Immature natural killer cell (primary cell): Measurements from ENCODE around the gene CREBBP. TPM values are rescaled to one million over a fixed set of nuclear protein-coding genes. Genes with fewer than 3 reads are reported as not detected.
A peak's percentile ranks its signal among the peaks of the same experiment; 100 is the strongest.
"Not testable (repeated sequence)": the region's sequence is repeated elsewhere in the genome, so short reads cannot be mapped to it uniquely, and the experiment has no call there.

Experiments used
- DNase-seq, 3 donors: peaks; one replicate each; pipeline ENCODE4 v3.0.0; 2022; ENCODE audit warnings: mixed read lengths in 1 of 3
- H3K27ac Mint-ChIP-seq, 6 donors: one replicate each; pipeline ENCODE4 v1.8.0; 2020; ENCODE audit warnings: mixed read lengths in 6 of 6, mild to moderate bottlenecking in 5 of 6, inconsistent platforms in 4 of 6, moderate library complexity in 3 of 6
- H3K27me3 Mint-ChIP-seq, 3 donors: one replicate each; pipeline ENCODE4 v1.8.0; 2020 to 2021; ENCODE audit warnings: low read depth in 3 of 3, mild to moderate bottlenecking in 3 of 3, mixed read lengths in 3 of 3, moderate library complexity in 3 of 3, inconsistent platforms in 1 of 3
- H3K36me3 Mint-ChIP-seq, 3 donors: one replicate each; pipeline ENCODE4 v1.8.0; 2020; ENCODE audit warnings: mixed read lengths in 3 of 3, inconsistent platforms in 2 of 3, mild to moderate bottlenecking in 2 of 3
- H3K4me1 Mint-ChIP-seq, 2 donors: one replicate each; pipeline ENCODE4 v1.8.0; 2020; ENCODE audit warnings: inconsistent platforms in 2 of 2, mild to moderate bottlenecking in 2 of 2, mixed read lengths in 2 of 2, moderate library complexity in 1 of 2
- H3K4me3 Mint-ChIP-seq, 5 donors: one replicate each; pipeline ENCODE4 v1.8.0; 2020; ENCODE audit warnings: mild to moderate bottlenecking in 5 of 5, mixed read lengths in 5 of 5, inconsistent platforms in 3 of 5, moderate library complexity in 3 of 5
- H3K9me3 Mint-ChIP-seq, 6 donors: one replicate each; pipeline ENCODE4 v1.8.0; 2020; ENCODE audit warnings: mild to moderate bottlenecking in 6 of 6, mixed read lengths in 6 of 6, inconsistent platforms in 4 of 6, moderate library complexity in 3 of 6
- polyA plus RNA-seq, 3 donors: library from polyadenylated mRNA; unstranded; fragments of 300-500 nt; fragmentation: Illumina TruSeq; gene quantifications; one replicate each; pipeline ENCODE4 v1.2.3, GENCODE V29; 2021

Gene CREBBP
- polyA plus RNA-seq, 3 donors from 2014 or later = 0.27 to 23.8 (median 3.9) TPM

DNA sequence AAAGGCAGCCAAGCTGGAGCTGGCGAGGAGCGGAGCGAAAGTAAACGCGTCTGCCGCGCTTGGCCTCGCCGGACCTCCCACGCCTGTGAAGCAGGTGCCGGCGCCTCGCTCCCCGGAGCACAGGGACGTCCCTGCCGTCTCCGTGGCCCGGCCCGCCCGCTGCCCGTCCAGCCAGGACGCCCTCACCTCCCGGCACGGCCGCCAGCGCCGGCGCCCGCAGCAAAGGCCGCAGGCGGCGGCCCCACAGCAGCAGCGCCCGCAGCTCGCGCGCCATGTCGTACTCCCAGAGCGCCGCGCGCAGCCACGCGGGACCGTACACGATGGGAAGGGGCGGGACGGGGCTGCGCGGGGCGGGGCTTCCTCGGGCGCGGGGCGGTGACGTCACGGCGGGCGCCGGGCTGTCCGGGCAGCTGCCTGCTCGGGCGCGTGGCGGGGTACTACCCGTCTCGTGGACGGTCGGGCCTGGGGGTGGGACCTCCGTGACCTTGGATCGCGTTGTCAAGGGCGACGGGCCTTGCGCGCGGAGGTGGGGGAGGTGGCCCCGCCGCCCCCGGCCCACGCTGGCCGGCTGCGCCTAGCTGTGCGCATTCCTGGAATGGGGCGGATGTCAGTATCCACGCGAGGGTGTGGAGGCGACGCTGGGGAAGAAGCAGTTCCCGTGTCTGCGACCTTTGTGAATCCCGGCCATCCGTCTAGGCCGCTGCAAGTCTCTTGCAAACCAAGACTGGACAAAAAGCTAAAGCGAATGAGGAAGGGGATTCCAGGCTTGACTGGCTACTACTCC is 163.1 kb downstream of the CREBBP start, which contains the start of gene TRAP1:
TRAP1 (minus strand) TSS at position 290 of the 784 bp plus-strand sequence; CDS start at position 274, 16 bp downstream.
- Mint-ChIP-seq H3K9me3 (no peaks in the 10 kb centered on the region), H3K4me3 (peak within 1 kb of the TSS; percentile 81 to 90 (median 88)), H3K36me3 (peaks cover 0 to 2% (median 0%) of the 10 kb centered on the region in 3 donors), H3K27ac (peak within 1 kb of the TSS; percentile 62 to 90 (median 84)), H3K27me3 (peaks cover 0 to 4% (median 2%) of the 10 kb centered on the region in 3 donors), H3K4me1 (peaks cover 20 to 22% of the 10 kb centered on the region in 2 donors)
- peak; percentile 87 to 90 (median 88) for DNase-seq

- H3K27ac Mint-ChIP-seq = peak overlapping the region; percentile 57 to 90 (median 74)
- H3K4me3 Mint-ChIP-seq = peak overlapping the region; percentile 81 to 90 (median 88)
- peaks cover 20 to 22% of the 10 kb centered on the region in 2 donors for H3K4me1 Mint-ChIP-seq
Observed at GRCh38 chr16:3716831-3717234, 163.7 kb downstream of the CREBBP start.

DNA sequence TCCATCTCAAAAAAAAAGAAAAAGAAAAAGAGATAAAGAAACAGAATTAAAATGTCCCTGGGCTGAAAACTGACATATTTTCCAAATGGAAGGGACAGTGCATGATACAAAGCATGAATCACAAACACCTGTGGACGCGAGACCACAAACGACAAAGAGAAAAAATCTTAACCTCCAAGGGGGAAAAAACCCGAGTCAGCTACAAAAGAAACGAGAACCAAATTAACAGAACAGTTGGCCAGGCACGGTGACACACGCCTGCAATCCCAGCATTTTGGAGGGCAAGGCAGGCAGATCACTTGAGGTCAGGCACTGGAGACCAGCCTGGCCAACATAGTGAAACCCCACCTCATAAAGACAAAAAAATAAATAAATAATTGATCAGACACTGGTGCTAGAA is 165.1 kb downstream of the CREBBP start:
- Mint-ChIP-seq H3K27me3 (peaks cover 0 to 4% (median 2%) of the 10 kb centered on the region in 3 donors), H3K36me3 (peaks cover 0 to 2% (median 0%) of the 10 kb centered on the region in 3 donors), H3K27ac (no peak overlapping the region), H3K4me3 (peak overlapping the region in 2 of 5 donors; percentile 23 to 61), H3K9me3 (no peaks in the 10 kb centered on the region), H3K4me1 (peaks cover 20 to 22% of the 10 kb centered on the region in 2 donors)
- DNase-seq = no peak

More at GRCh38 chr16:3716831-3717234, 163.7 kb downstream of the CREBBP start:
- Mint-ChIP-seq H3K36me3 (peaks cover 0 to 2% (median 0%) of the 10 kb centered on the region in 3 donors), H3K27me3 (peaks cover 0 to 4% (median 2%) of the 10 kb centered on the region in 3 donors), H3K9me3 (no peaks in the 10 kb centered on the region)
- no peak for DNase-seq

GRCh38 chr16:3714378-3714777 is 166.1 kb downstream of the CREBBP start:
- not testable (repeated sequence) for H3K27ac Mint-ChIP-seq

DNA sequence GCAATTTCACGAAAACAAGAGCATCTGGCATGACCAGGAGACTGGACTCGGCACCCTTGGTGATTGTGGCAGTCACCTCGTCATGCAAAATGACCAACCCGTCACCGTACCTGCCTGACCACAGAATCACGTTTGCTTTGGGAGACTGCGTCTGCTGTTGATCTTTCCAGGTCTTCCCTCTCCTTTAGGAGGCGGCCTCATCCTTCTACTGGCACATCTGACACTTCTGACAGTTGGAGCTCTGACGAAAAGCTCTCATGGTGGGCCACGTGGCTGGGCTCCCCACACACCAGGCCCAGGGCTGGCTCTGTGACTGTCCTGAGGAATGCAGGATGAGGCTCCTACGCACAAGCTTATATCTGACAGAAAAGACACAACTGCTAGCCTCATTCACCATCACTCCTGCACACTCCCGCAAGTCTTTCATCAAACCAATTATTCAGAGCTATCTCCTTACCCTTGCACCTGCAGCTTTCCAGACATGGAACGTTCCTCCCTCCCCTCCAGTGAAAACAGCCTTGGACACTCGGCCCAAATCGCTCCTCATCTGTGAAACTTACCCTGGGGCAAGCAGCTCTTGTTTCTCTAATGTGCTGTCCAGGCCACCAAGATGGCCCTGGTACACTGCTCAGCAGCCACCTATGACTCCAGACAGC is 166.8 kb downstream of the CREBBP start:
- no peaks in the 10 kb centered on the region for H3K9me3 Mint-ChIP-seq
- peak overlapping the region in 1 of 5 donors; percentile 17 for H3K4me3 Mint-ChIP-seq
- DNase-seq = no peak
- H3K27ac Mint-ChIP-seq = no peak overlapping the region
- peaks cover 20 to 22% of the 10 kb centered on the region in 2 donors for H3K4me1 Mint-ChIP-seq
- peaks cover 0 to 4% (median 2%) of the 10 kb centered on the region in 3 donors for H3K27me3 Mint-ChIP-seq
- peaks cover 0 to 7% (median 0%) of the 10 kb centered on the region in 3 donors for H3K36me3 Mint-ChIP-seq

More at GRCh38 chr16:3714378-3714777, 166.1 kb downstream of the CREBBP start:
- DNase-seq, H3K36me3 Mint-ChIP-seq, H3K9me3 Mint-ChIP-seq, H3K27me3 Mint-ChIP-seq: not testable (repeated sequence)
- peak overlapping the region in 1 of 5 donors; percentile 33 for H3K4me3 Mint-ChIP-seq
- peaks cover 20 to 22% of the 10 kb centered on the region in 2 donors for H3K4me1 Mint-ChIP-seq

GRCh38 chr16:3712861-3713372 is 167.6 kb downstream of the CREBBP start:
- DNase-seq = no peak
- peaks cover 15 to 18% of the 10 kb centered on the region in 2 donors for H3K4me1 Mint-ChIP-seq
- no peaks in the 10 kb centered on the region for H3K9me3 Mint-ChIP-seq
- H3K27me3 Mint-ChIP-seq = peaks cover 0 to 4% (median 0%) of the 10 kb centered on the region in 3 donors
- H3K36me3 Mint-ChIP-seq = peaks cover 0 to 7% (median 0%) of the 10 kb centered on the region in 3 donors
- no peak overlapping the region for H3K27ac Mint-ChIP-seq
- H3K4me3 Mint-ChIP-seq = no peak overlapping the region

DNA sequence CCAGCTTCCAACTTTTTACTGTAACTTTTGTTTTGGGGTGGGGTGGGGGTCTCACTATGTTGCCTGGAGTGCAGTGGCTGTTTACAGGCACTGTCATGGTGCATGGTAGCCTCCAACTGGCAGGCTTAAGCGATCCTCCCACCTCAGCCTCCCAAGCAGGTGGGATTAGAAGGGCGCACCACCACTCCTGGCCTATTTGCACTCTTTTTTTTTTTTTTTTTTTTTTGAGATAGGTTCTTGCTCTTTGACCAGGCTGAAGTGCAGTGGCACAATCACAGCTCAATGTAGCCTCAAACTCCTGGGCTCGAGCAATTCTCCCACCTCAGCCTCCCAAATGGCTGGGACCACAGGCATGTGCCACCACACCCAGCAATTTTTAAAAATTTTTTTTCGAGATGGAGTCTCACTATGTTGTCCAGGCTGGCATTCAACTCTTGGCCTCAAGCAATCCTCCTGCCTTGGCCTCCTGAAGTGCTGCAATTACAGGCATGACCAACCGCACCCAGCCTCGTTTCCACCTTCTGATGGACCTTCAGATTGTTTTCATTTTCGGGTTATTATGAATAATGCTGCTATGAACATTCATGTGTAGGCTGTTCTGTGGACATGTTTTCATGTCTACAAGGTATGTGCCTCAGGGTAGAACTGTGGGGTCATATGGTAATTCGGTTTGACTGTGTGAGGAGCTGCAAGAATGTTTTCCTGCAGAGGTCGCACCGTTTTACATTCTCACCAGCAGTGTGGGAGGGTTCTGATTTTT is 174.1 kb downstream of the CREBBP start:
- no peaks in the 10 kb centered on the region for H3K9me3 Mint-ChIP-seq
- no peaks in the 10 kb centered on the region for H3K4me1 Mint-ChIP-seq
- H3K27me3 Mint-ChIP-seq = peaks cover 0 to 4% (median 0%) of the 10 kb centered on the region in 3 donors
- H3K27ac Mint-ChIP-seq = no peak overlapping the region
- DNase-seq = no peak
- H3K36me3 Mint-ChIP-seq = peaks cover 0 to 6% (median 5%) of the 10 kb centered on the region in 3 donors
- no peak overlapping the region for H3K4me3 Mint-ChIP-seq

- Mint-ChIP-seq H3K4me1 (peaks cover 3 to 7% of the 10 kb centered on the region in 2 donors), H3K27me3 (peaks cover 0 to 4% (median 2%) of the 10 kb centered on the region in 3 donors), H3K9me3 (no peaks in the 10 kb centered on the region), H3K4me3 (no peak overlapping the region), H3K27ac (no peak overlapping the region), H3K36me3 (peaks cover 0 to 6% (median 0%) of the 10 kb centered on the region in 3 donors)
- no peak for DNase-seq
Observed at GRCh38 chr16:3702082-3702481, 178.4 kb downstream of the CREBBP start.

GRCh38 chr16:3701531-3701930 is 179.0 kb downstream of the CREBBP start:
- DNase-seq = no peak
- Mint-ChIP-seq H3K4me3 (no peak overlapping the region), H3K36me3 (peaks cover 0 to 6% (median 0%) of the 10 kb centered on the region in 3 donors), H3K9me3 (no peaks in the 10 kb centered on the region), H3K27ac (no peak overlapping the region), H3K27me3 (peaks cover 0 to 4% (median 2%) of the 10 kb centered on the region in 3 donors), H3K4me1 (peaks cover 3 to 7% of the 10 kb centered on the region in 2 donors)

DNA sequence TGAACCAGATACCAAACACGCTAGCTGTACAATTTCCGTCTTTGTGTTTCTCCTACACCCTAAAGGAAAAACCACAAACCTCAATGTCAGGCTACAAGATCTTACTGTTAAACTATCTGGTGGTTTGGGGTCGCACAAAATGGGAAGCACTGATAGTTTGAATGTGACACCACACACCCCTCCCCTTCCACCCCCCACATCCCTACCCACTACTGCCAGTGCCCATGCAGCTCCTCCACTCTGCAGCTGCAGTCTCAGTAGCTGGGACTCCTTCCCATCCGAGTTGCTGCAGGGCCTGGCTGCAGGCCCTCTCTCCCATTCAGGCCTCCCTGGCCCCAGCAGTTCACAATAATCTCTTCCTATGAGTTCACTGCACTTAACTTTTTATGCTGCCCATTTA is 181.6 kb downstream of the CREBBP start:
- Mint-ChIP-seq H3K27me3 (peaks cover 0 to 2% (median 2%) of the 10 kb centered on the region in 3 donors), H3K4me3 (no peak overlapping the region), H3K36me3 (peaks cover 0 to 10% (median 6%) of the 10 kb centered on the region in 3 donors), H3K27ac (no peak overlapping the region), H3K4me1 (peaks cover 5 to 7% of the 10 kb centered on the region in 2 donors), H3K9me3 (no peaks in the 10 kb centered on the region)
- peak in 1 of 3 donors; percentile 12 for DNase-seq

DNA sequence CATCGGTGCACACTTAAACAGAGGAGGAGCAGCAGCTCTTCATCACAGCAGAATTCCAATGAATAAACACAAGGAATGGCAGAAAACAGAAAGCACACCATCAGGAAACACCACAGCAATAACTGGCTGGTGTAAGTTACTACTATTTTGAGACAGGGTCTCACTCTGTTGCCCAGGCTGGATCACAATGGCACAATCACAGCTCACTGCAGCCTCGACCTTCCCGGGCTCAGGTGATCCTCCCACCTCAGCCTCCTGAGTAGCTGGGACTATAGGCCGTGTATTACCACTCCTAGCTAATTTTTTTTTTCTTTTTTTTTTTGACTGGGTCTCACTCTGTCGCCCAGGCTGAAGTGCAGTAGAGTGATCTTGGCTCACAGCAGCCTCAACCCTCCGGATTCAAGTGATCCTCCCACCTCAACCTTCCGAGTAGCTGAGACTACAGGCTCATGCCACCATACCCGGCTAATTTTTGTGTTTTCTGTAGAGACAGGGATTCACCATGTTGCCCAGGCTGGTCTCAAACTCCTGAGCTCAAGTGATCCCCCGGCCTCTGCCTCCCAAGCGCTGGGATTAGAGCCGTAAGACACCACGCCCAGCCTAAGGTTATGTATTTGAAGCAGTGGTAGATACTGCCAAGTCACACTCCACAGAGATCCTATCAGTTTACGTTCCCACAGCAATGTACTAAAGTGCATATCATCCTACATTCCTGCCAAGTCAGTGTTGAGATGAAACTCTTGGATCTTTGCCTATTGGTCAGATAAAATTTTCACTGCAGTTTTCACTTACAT is 183.9 kb downstream of the CREBBP start:
- H3K36me3 Mint-ChIP-seq = peaks cover 0 to 10% (median 0%) of the 10 kb centered on the region in 3 donors
- no peak overlapping the region for H3K27ac Mint-ChIP-seq

GRCh38 chr16:3695610-3696369 is 184.7 kb downstream of the CREBBP start:
- H3K27me3 Mint-ChIP-seq = peaks cover 0 to 2% (median 0%) of the 10 kb centered on the region in 3 donors
- peak overlapping the region in 1 of 6 donors; percentile 16 for H3K27ac Mint-ChIP-seq
- no peak for DNase-seq
- H3K36me3 Mint-ChIP-seq = peaks cover 0 to 10% (median 0%) of the 10 kb centered on the region in 3 donors
- H3K9me3 Mint-ChIP-seq = no peaks in the 10 kb centered on the region
- H3K4me3 Mint-ChIP-seq = no peak overlapping the region
- peaks cover 9 to 12% of the 10 kb centered on the region in 2 donors for H3K4me1 Mint-ChIP-seq

More for the DNA sequence above, 183.9 kb downstream of the CREBBP start:
- H3K4me3 Mint-ChIP-seq = no peak overlapping the region
- peaks cover 7 to 8% of the 10 kb centered on the region in 2 donors for H3K4me1 Mint-ChIP-seq
- no peak for DNase-seq
- peaks cover 0 to 2% (median 0%) of the 10 kb centered on the region in 3 donors for H3K27me3 Mint-ChIP-seq
- H3K9me3 Mint-ChIP-seq = no peaks in the 10 kb centered on the region
